Measurements from ENCODE around the gene OXCT1. TPM values are rescaled to one million over a fixed set of nuclear protein-coding genes. Genes with fewer than 3 reads are reported as not detected.

The OXCT1 gene
- total RNA-seq, 1 experiment from 2014 or later: 20.6 TPM

DNA sequence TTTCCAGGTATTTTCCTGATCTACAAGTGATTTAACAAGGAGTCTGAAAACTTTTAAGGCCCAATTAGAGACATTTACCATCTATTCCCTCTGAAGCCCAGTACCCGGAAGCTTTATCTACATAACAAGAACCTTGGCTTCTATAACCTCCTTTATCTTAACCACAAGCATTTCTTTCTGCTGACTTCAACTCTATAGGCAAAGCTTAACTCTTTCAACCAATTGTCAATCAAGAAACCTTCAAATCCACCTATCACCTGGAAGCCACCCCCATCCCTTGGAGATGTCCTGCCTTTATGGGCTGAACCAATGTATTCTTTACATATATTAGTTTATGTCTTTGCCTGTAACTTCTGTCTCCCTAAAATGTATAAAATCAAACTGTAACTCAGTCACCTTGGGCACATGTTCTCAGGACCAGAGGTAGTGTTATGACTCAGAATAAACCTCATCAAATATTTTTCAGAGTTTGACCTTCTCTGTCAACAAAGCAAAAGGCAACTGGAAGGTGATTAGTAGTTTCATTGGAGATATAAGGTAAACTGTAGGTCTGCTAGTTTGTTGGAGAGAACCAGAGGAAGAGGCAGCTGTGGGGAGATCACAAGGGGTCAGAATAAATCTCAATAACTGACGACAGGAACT, 21.0 kb upstream of the OXCT1 start:
- peaks cover 48% of the 10 kb centered on the region for H3K9me3 Mint-ChIP-seq
- H3K4me1 Mint-ChIP-seq: peaks cover 6% of the 10 kb centered on the region; the same call in 1 of the 2 replicates
- DNase-seq (ENCODE audit: low spot score) (no peak), ATAC-seq (no peak; the same call in 1 of the 2 replicates)
- H3K27me3 Mint-ChIP-seq (ENCODE audit: low read depth): peaks cover 4% of the 10 kb centered on the region
- ChIA-PET POLR2A (interaction anchor here (0.7 kb wide), 1 partner anchor 13 kb away, joined by 3 read pairs; no protein-coding TSS in a partner anchor), CTCF (no interaction called here)
- no peak overlapping the region for H3K27ac Mint-ChIP-seq
- TF ChIP-seq MLX (CRISPR knock-in tag; IDR thresholded peaks at IDR 0.05) (no peak), ZNF263 (CRISPR knock-in tag; IDR thresholded peaks at IDR 0.05; ENCODE audit: low read depth) (no peak), ZNF396 (CRISPR knock-in tag; IDR thresholded peaks at IDR 0.05; ENCODE audit: borderline replicate concordance) (no peak), HMGA2 (CRISPR knock-in tag; IDR thresholded peaks at IDR 0.05) (no peak), ELF4 (CRISPR knock-in tag; IDR thresholded peaks at IDR 0.05; ENCODE audit: low read depth) (no peak), FOXP1 (CRISPR knock-in tag; IDR thresholded peaks at IDR 0.05; ENCODE audit: borderline replicate concordance) (no peak), TEAD4 (CRISPR knock-in tag; IDR thresholded peaks at IDR 0.05) (no peak), USF1 (CRISPR knock-in tag; IDR thresholded peaks at IDR 0.05) (no peak), CREM (CRISPR knock-in tag; IDR thresholded peaks at IDR 0.05) (no peak), KAT7 (CRISPR knock-in tag; IDR thresholded peaks at IDR 0.05; ENCODE audit: borderline replicate concordance) (no peak), MYBL2 (CRISPR knock-in tag; IDR thresholded peaks at IDR 0.05) (no peak), ZNF232 (CRISPR knock-in tag; IDR thresholded peaks at IDR 0.05) (no peak), SMAD3 (CRISPR knock-in tag; IDR thresholded peaks at IDR 0.05; ENCODE audit: borderline replicate concordance) (no peak), MXD4 (CRISPR knock-in tag; IDR thresholded peaks at IDR 0.05; ENCODE audit: borderline replicate concordance) (no peak), SP1 (CRISPR knock-in tag; conservative IDR thresholded peaks at IDR 0.05) (no peak), FOXJ3 (CRISPR knock-in tag; IDR thresholded peaks at IDR 0.05; ENCODE audit: borderline replicate concordance) (no peak), NR3C1 (CRISPR knock-in tag; conservative IDR thresholded peaks at IDR 0.05; ENCODE audit: low read depth) (no peak), ZNF416 (CRISPR knock-in tag; IDR thresholded peaks at IDR 0.05) (no peak)
- TF ChIP-seq, protein P1, sequence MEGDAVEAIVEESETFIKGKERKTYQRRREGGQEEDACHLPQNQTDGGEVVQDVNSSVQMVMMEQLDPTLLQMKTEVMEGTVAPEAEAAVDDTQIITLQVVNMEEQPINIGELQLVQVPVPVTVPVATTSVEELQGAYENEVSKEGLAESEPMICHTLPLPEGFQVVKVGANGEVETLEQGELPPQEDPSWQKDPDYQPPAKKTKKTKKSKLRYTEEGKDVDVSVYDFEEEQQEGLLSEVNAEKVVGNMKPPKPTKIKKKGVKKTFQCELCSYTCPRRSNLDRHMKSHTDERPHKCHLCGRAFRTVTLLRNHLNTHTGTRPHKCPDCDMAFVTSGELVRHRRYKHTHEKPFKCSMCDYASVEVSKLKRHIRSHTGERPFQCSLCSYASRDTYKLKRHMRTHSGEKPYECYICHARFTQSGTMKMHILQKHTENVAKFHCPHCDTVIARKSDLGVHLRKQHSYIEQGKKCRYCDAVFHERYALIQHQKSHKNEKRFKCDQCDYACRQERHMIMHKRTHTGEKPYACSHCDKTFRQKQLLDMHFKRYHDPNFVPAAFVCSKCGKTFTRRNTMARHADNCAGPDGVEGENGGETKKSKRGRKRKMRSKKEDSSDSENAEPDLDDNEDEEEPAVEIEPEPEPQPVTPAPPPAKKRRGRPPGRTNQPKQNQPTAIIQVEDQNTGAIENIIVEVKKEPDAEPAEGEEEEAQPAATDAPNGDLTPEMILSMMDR (IDR thresholded peaks at IDR 0.05): no peak
- TF ChIP-seq, protein P2, sequence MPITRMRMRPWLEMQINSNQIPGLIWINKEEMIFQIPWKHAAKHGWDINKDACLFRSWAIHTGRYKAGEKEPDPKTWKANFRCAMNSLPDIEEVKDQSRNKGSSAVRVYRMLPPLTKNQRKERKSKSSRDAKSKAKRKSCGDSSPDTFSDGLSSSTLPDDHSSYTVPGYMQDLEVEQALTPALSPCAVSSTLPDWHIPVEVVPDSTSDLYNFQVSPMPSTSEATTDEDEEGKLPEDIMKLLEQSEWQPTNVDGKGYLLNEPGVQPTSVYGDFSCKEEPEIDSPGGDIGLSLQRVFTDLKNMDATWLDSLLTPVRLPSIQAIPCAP (CRISPR knock-in tag; IDR thresholded peaks at IDR 0.05): no peak
- no peak overlapping the region for H3K4me3 Mint-ChIP-seq
- H3K36me3 Mint-ChIP-seq: peaks cover 13% of the 10 kb centered on the region

- CTCF ChIA-PET: no interaction called here
- TF ChIP-seq GRHL2 (CRISPR knock-in tag; IDR thresholded peaks at IDR 0.05; ENCODE audit: insufficient replicate concordance, severe bottlenecking): no peak
- H3K27ac Mint-ChIP-seq: no peak overlapping the region
- H3K4me1 Mint-ChIP-seq: no peaks in the 10 kb centered on the region
- no peak overlapping the region for H3K4me3 Mint-ChIP-seq
- H3K36me3 Mint-ChIP-seq: peaks cover 16% of the 10 kb centered on the region
- peaks cover 51% of the 10 kb centered on the region for H3K9me3 Mint-ChIP-seq
- POLR2A ChIA-PET: no interaction called here
- no peaks in the 10 kb centered on the region; the same call in none of the 2 replicates for H3K27me3 Mint-ChIP-seq (ENCODE audit: low read depth)
- ATAC-seq: no peak
- no peak for DNase-seq (ENCODE audit: low spot score)
Observed at GRCh38 chr5:41885286-41885685, 15.1 kb upstream of the OXCT1 start.

Measured in WTC11 (cell line).